Activated T-cell treated with anti-CD3 and anti-CD28 coated beads, Interleukin-2, amount 50 U/mL, for 72 hours (primary cell): ENCODE results near the gene CRADD. TPM values are rescaled to one million over a fixed set of nuclear protein-coding genes. Genes with fewer than 3 reads are reported as not detected.
"Not testable (repeated sequence)": the region's sequence is repeated elsewhere in the genome, so short reads cannot be mapped to it uniquely, and the experiment has no call there.

Source experiments
- ATAC-seq, 2 donors: fragments of 150-1000 bp; cut with Tn5 transposase; replicated peaks in 1 of 2; 2 replicates each; pipeline ENCODE4 v1.10.0; 2021; ENCODE audit warnings: moderate library complexity in 2 of 2, mild to moderate bottlenecking in 1 of 2
- DNase-seq, 2 donors: peaks; one replicate each; pipeline ENCODE4 v3.0.0; 2021 to 2022; ENCODE audit warnings: mixed read lengths in 1 of 2
- H3K27ac Mint-ChIP-seq: one replicate; pipeline ENCODE4 v1.8.0; 2022; ENCODE audit warnings: mild to moderate bottlenecking, moderate library complexity, mixed read lengths
- H3K27me3 Mint-ChIP-seq: one replicate; pipeline ENCODE4 v1.8.0; 2022; ENCODE audit warnings: low read depth, mixed read lengths
- H3K36me3 Mint-ChIP-seq, 2 donors: one replicate each; pipeline ENCODE4 v1.8.0; 2022; ENCODE audit warnings: mixed read lengths in 2 of 2, mild to moderate bottlenecking in 1 of 2; ENCODE audit not compliant: insufficient read depth in 2 of 2
- H3K4me1 Mint-ChIP-seq: one replicate; pipeline ENCODE4 v1.8.0; 2022; ENCODE audit warnings: low read depth, mixed read lengths
- H3K4me3 Mint-ChIP-seq, 2 donors: one replicate each; pipeline ENCODE4 v1.8.0; 2022; ENCODE audit warnings: mild to moderate bottlenecking in 2 of 2, mixed read lengths in 2 of 2, moderate library complexity in 2 of 2
- H3K9me3 Mint-ChIP-seq, 2 donors: one replicate each; pipeline ENCODE4 v1.8.0; 2022; ENCODE audit warnings: mixed read lengths in 2 of 2
- total RNA-seq, 2 donors: library from RNA; stranded (reverse); gene quantifications; one replicate each; pipeline ENCODE4 v1.2.3, GENCODE V29; 2022

The CRADD gene
- total RNA-seq, 2 donors from 2014 or later: 8.6 to 9.1 TPM

DNA sequence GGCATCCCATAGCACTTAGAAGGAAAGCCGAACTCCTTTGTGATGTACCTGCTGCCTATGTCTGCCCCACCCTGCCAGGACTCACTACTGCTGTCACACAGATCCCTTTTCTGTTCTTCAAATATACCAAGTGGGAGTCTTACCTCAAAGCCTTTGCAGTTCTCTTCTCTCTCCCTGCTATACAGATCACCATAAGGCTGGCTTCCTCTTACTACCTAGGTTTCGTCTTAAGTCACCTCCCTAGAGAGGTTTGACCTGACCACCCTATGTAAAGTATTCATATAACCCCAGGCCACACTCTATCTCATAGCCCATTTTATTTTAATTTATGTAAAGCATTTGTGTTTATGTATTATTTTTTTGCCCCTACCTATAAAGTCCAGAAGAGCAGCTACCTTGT is 117.6 kb downstream of the CRADD start:
- no peak overlapping the region for H3K27ac Mint-ChIP-seq
- H3K4me3 Mint-ChIP-seq: no peak overlapping the region
- no peaks in the 10 kb centered on the region for H3K27me3 Mint-ChIP-seq
- peaks cover 0 to 1% of the 10 kb centered on the region in 2 donors for H3K9me3 Mint-ChIP-seq
- peaks cover 11% of the 10 kb centered on the region for H3K4me1 Mint-ChIP-seq
- no peaks in the 10 kb centered on the region for H3K36me3 Mint-ChIP-seq
- no peak for ATAC-seq
- no peak for DNase-seq

- peaks cover 7% of the 10 kb centered on the region for H3K4me1 Mint-ChIP-seq
- no peak for ATAC-seq
- H3K36me3 Mint-ChIP-seq: no peaks in the 10 kb centered on the region
- H3K4me3 Mint-ChIP-seq: no peak overlapping the region
- H3K27ac Mint-ChIP-seq: no peak overlapping the region
- no peaks in the 10 kb centered on the region for H3K27me3 Mint-ChIP-seq
- no peak for DNase-seq
- H3K9me3 Mint-ChIP-seq: peaks cover 0 to 4% of the 10 kb centered on the region in 2 donors
Measured at GRCh38 chr12:93795352-93795751, 118.2 kb downstream of the CRADD start.

DNA sequence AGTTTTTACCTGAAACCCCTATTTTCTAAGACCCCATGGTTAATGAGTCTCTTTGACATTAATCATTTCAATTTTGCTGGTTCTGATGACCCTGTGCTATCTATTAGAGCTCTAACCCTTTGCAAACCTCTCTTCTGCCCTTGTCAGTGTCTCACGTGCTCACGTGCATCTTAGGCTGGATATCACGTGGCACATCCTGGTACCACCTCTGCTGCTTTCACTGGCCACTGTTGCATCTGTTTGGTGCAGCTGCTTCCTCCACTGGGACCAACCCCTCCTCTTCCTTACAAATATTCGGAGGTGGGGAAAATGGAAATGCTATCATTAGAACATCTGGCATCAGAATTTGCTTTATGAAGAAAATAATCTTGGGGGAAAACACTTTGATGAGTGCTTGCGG is 119.6 kb downstream of the CRADD start:
- no peak for ATAC-seq
- H3K4me3 Mint-ChIP-seq: no peak overlapping the region
- DNase-seq: no peak
- no peaks in the 10 kb centered on the region for H3K36me3 Mint-ChIP-seq
- H3K4me1 Mint-ChIP-seq: peaks cover 7% of the 10 kb centered on the region
- H3K9me3 Mint-ChIP-seq: peaks cover 0 to 3% of the 10 kb centered on the region in 2 donors
- no peak overlapping the region for H3K27ac Mint-ChIP-seq
- H3K27me3 Mint-ChIP-seq: no peaks in the 10 kb centered on the region

DNA sequence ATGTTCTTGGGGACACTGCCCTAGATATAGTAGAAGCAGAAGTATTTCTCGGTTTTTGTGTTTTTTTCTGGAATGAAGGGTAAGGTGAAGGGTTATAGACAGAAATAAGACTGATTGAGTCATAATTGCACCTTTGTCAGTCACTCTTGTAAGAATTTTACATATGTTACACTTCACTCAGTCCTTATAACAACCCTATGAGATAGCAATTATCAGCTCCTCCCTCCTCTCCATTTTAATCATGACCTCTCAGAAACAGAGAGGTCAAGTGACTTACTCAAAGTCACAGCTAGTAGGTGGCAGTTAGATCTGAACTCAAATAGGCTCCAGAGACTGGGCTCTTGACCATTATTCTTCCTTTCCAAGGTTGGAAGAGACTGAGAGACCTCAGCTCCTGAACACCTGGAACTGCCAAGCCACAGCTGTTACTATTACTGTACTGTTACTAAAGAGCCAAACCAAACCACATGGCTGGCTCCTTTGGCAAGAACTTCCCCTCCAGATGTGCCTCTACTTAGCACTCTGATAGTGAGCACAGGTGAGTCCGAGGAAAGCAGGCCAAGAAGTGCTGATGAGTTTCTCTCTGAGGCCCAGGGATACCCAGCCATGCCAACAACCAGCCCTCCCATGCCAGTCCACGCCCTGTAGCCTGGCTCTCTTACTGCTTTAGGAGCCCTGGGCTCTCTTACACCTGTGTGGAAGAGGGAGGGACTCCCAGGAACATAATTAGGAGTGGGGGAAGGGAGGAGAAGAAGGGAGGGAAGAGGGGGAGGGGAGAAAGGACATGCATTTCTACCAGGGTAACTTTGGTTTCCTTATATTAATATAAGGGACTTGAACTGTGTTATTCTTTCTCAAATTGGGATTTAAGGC is 121.3 kb downstream of the CRADD start:
- Mint-ChIP-seq H3K27me3 (no peaks in the 10 kb centered on the region), H3K36me3 (no peaks in the 10 kb centered on the region), H3K9me3 (peaks cover 0 to 3% of the 10 kb centered on the region in 2 donors), H3K4me3 (peak overlapping the region in 1 of 2 donors; percentile 19), H3K4me1 (peaks cover 12% of the 10 kb centered on the region), H3K27ac (peak overlapping the region; percentile 3)
- DNase-seq: no peak
- ATAC-seq: peak; percentile 64 to 89

DNA sequence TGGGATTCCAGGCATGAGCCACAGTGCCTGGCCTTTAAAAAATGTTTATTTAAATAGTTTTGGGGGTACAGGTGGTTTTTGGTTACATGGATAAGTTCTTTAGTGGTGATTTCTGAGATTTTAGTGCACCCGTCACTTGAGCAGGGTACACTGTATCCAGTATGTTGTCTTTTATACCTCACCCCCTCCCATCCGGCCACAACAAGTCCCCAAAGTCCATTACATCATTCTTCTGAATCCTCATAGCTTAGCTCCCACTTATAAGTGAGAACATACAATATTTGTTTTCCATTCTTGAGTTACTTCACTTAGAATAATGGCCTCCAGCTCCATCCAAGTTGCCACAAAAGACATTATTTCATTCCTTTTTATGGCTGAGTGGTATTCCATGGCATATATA is 124.5 kb downstream of the CRADD start:
- H3K27ac Mint-ChIP-seq, DNase-seq, H3K27me3 Mint-ChIP-seq, H3K4me3 Mint-ChIP-seq, H3K36me3 Mint-ChIP-seq, H3K9me3 Mint-ChIP-seq, ATAC-seq: not testable (repeated sequence)
- H3K4me1 Mint-ChIP-seq: peaks cover 26% of the 10 kb centered on the region

DNA sequence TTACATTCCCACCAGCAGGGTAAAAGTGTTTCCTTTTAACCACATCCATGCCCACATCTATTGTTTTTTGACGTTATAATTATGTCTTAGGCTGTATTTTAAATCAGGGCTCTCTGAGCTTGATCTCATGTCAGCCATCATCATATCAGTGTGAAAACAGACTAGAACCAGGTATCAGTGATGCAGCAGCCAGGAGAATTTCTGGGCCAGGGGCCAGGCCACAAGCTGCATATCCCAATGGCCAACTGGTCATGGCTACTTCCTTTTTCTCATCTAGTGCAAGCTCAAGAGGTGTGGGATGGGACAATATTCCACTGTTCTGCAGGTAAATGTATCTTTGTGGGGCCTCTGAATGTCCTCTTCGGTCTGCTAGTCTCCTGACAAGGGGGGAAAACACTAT is 125.1 kb downstream of the CRADD start:
- ATAC-seq: no peak
- peaks cover 0 to 3% of the 10 kb centered on the region in 2 donors for H3K9me3 Mint-ChIP-seq
- no peaks in the 10 kb centered on the region for H3K36me3 Mint-ChIP-seq
- peaks cover 32% of the 10 kb centered on the region for H3K4me1 Mint-ChIP-seq
- no peak overlapping the region for H3K27ac Mint-ChIP-seq
- H3K27me3 Mint-ChIP-seq: no peaks in the 10 kb centered on the region
- DNase-seq: no peak
- H3K4me3 Mint-ChIP-seq: no peak overlapping the region

GRCh38 chr12:93802698-93803423 is 125.7 kb downstream of the CRADD start:
- H3K36me3 Mint-ChIP-seq: no peaks in the 10 kb centered on the region
- peaks cover 38% of the 10 kb centered on the region for H3K4me1 Mint-ChIP-seq
- no peak overlapping the region for H3K4me3 Mint-ChIP-seq
- H3K9me3 Mint-ChIP-seq: peaks cover 0 to 3% of the 10 kb centered on the region in 2 donors
- DNase-seq (no peak), ATAC-seq (no peak)
- no peaks in the 10 kb centered on the region for H3K27me3 Mint-ChIP-seq
- no peak overlapping the region for H3K27ac Mint-ChIP-seq

DNA sequence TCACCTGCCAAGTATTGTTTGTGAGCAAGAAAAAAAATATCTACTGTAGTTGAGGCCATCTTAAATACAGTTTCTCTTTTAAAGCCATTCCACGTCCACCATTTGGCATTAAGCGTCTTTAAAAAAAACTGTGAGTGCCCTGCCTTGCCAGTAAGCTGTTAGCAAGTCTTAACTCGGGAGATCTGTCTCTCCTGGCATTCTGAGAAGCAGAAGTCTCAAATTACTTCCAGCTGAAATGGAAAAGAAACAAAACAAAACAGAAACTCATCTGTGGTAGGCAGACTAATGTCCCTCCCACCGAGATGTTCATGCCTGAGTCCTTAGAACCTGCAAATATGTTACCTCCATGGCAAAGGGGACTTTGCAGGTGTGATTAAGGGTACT is 126.2 kb downstream of the CRADD start:
- Mint-ChIP-seq H3K4me1 (peaks cover 36% of the 10 kb centered on the region), H3K9me3 (peaks cover under 1 to 3% of the 10 kb centered on the region in 2 donors), H3K27me3 (no peaks in the 10 kb centered on the region), H3K4me3 (peak overlapping the region in 1 of 2 donors; percentile 11), H3K36me3 (no peaks in the 10 kb centered on the region), H3K27ac (no peak overlapping the region)
- ATAC-seq: no peak
- DNase-seq: no peak

DNA sequence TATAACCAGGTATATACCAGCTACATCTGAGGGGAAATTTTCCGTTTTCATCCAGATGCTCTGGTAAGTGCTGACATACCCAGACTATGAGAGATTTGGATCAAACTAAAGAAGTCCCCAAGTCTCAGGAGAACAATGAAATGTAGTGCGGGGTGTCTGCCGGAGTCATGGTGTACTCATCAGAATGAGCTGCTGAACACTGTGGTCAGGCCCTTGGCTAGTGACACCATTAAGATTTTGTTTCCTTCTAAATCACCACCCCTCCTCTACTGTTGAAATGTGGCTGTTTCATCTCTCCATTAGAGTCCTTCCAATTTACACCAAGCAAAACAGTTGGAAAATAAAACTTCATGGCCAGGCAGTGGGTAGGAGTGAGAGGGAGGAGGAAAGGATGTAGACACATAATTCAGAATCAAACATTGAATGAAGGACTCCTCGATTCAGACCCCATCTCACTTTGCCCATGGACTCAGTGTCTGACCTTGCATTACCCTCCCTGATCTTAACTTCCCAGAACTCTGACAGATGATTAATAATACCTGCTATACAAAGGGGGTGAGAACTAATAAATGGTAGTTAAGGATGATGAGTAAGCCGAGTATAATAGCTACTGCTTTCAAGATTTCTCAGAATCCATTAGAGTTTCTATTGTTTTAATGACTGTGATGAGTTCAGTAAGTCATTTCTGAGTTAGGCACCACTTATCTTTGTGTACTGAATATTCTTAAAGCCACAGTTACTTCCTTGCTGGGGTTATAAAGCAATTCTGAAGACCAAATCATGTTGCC is 127.4 kb downstream of the CRADD start:
- peak in 1 of 2 donors; percentile 62 for ATAC-seq
- H3K27me3 Mint-ChIP-seq: no peaks in the 10 kb centered on the region

GRCh38 chr12:93805736-93806141 is 128.6 kb downstream of the CRADD start:
- no peak for ATAC-seq
- no peak for DNase-seq
- H3K9me3 Mint-ChIP-seq: peaks cover 0 to 2% of the 10 kb centered on the region in 2 donors
- no peaks in the 10 kb centered on the region for H3K27me3 Mint-ChIP-seq
- H3K27ac Mint-ChIP-seq: no peak overlapping the region
- peaks cover 34% of the 10 kb centered on the region for H3K4me1 Mint-ChIP-seq
- no peak overlapping the region for H3K4me3 Mint-ChIP-seq
- H3K36me3 Mint-ChIP-seq: peaks cover 0 to 1% of the 10 kb centered on the region in 2 donors

More for the DNA sequence above, 127.4 kb downstream of the CRADD start:
- Mint-ChIP-seq H3K4me3 (peak overlapping the region in 1 of 2 donors; percentile 33), H3K36me3 (peaks cover 0 to 1% of the 10 kb centered on the region in 2 donors), H3K9me3 (peaks cover 2 to 3% of the 10 kb centered on the region in 2 donors), H3K27ac (no peak overlapping the region), H3K4me1 (peaks cover 34% of the 10 kb centered on the region)
- no peak for DNase-seq

GRCh38 chr12:93807354-93807753 is 130.2 kb downstream of the CRADD start:
- ATAC-seq (no peak), DNase-seq (no peak)
- Mint-ChIP-seq H3K4me3 (no peak overlapping the region), H3K27ac (no peak overlapping the region), H3K4me1 (peaks cover 31% of the 10 kb centered on the region), H3K27me3 (no peaks in the 10 kb centered on the region), H3K9me3 (peaks cover 0 to 2% of the 10 kb centered on the region in 2 donors), H3K36me3 (peaks cover 0 to 1% of the 10 kb centered on the region in 2 donors)

DNA sequence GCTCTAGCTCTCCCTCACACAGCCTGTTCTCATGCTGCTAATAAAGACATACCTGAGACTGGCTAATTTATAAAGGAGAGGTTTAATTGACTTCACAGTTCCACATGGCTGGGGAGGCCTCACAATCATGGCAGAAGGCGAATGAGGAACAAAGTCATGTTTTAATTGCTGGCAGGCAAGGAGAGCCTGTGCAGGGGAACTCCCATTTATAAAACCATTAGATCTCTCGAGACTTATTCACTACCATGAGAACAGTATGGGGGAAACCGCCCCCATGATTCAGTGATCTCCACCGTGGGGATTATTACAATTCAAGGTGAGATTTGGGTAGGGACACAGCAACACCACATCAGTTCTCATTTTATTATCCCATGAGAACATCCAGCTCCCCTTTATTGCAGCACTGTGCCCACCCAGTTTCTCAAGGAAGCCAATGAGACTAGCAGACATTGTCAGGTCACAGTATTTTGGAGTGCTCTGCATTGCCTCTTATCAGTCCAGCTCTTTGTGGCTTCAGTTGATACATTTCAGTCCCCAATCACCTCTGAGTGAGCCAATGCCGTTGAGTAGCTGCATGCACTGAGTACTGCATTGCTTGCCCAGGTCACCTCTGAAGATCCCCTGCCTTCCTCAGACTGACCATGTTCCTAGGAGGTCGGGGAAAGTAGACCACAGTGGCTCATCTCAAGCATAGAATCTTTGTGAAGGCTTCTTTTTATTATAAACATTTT is 131.2 kb downstream of the CRADD start:
- Mint-ChIP-seq H3K9me3 (peaks cover 0 to 2% of the 10 kb centered on the region in 2 donors), H3K4me1 (peaks cover 29% of the 10 kb centered on the region), H3K36me3 (peaks cover 0 to 1% of the 10 kb centered on the region in 2 donors), H3K4me3 (no peak overlapping the region), H3K27ac (no peak overlapping the region), H3K27me3 (no peaks in the 10 kb centered on the region)
- ATAC-seq (no peak), DNase-seq (no peak)
